HG02884 (cell line): ENCODE measurements around the gene CKS1B.

Experiments
- ATAC-seq: cut with Tn5 transposase; IDR thresholded peaks from one replicate; pipeline ENCODE4 v1.9.1; 2021; ENCODE audit warnings: mild to moderate bottlenecking, moderate library complexity; ENCODE audit not compliant: unreplicated experiment

Gene CKS1B

GRCh38 chr1:154945160-154945961 is 29.1 kb upstream of the CKS1B start:
- ATAC-seq: no peak

- no peak for ATAC-seq
These were observed 28.3 kb upstream of the CKS1B start for GRCh38 chr1:154945962-154946850.

DNA sequence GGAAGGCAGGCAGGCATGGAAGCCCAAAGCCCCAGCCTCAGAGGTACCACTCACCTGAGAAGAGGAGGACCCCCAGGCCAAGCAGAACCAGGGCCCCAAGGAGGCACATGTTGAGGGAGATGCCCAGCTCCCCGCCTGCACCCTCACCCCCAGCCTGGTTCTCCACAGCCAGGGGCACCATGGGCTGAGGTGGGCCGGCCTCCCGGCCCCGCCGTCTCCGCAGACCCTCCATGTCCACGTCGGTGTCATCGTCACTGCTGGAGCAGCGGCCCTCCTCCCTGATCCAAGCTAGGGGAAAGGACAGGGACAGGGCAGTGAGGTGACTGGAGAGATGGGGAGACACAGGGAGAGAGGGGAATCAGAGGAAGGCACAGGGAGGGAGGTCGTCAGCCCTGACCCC is 26.4 kb upstream of the CKS1B start:
- no peak for ATAC-seq

DNA sequence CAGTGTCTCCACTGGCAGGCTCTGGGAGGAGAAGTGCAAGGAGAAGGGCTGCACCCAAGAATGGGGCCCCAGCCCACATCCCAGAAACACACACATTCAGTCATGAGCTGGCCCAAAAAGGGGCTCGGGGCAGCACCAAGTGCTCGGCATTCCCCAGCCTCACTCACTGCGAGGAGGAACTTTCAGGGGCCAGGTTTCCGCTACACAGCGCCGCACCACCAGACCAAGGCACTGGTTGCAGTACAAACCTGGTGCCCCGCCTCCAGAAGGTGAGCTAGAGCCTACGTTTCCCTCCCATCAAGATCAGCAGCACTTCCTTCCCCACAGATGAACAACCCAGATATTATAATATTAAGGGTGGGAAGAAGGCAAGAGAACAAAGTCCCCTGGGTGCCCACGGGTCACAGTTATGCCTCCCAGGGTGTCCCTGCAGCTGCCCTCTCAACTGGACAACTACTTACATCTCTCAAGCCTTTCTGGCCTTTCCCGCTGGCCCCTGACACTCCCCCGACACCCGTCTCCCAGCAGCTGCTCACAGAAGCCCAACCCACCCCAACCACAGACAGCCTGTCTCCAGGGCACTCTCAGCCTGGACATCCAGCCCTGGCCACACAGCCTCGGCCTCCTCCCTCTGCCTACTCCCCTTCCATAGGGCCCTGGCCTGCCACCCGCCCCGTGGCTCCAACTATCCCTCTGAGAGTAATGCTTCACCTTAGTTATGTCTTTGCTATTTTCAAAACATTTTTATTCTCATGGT is 22.4 kb upstream of the CKS1B start:
- no peak for ATAC-seq

DNA sequence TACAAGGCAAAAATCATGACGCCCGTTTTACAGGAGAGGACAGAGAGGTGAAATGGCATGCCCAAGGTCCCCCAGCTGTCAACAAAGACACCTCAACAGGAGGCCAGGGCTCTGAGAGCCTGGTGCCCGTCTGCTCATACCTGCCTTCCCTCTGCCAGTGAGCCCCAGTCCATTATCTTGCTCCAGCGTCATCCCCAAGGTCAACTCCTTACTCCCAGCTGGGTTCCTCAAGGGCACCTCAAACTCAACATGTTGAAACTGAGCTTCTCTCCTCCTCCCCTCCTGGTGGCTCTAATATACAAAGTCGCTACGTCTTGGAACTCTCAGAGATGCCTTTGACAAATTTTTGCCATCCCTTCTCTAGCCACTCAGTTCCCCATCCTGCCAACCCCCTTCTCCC is 21.8 kb upstream of the CKS1B start:
- ATAC-seq: no peak

GRCh38 chr1:154953611-154954038 is 20.9 kb upstream of the CKS1B start:
- no peak for ATAC-seq

DNA sequence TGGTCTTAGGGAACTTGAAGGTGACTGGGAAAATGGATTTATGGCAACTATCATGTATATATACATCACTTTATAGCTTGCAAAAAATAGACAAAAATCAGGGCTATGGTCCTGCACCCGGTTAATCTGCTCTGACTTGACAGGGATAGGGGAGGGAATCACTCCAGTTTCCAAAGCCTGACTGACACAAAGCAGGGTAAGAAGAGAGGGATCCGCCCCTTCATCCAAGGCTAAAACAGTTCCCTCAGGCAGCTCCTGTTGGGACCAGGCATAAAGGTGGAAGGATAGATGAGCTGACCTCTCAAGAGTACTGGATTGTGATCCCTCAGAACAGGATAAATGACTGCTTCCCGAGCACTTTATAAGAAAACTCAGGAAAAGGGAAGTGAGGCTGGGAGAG is 19.9 kb upstream of the CKS1B start:
- no peak for ATAC-seq

DNA sequence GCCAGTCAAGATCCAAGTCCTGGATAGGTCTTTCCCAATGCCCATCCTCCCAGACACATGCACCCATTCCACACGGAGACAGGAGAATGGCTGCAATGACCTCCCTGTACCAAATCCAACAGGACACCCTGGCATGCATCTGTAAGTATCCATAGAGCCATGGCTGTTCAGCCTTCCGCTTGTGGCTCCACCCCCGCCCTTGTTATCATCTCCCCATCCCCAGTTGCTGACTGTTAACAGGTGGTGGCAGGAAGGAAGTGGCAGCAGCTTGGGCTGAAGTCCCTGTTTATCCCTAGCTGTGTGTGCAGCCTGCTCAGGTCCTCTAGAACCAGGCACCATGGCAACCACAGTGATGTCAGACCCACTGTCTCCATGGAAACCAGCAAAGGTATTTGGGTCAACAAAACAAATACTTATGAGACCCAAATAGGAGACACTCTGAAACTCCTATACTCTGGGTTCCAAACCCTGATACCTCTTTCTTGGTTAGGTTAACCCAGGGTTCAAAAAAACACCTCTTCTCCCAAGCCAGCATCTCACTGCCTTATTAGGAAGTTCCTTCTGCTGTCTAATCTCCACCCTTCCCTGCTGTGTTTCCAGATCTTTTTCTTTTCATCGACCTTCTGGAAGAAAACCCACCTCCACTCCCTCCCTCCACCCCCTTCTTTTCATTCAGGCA is 19.3 kb upstream of the CKS1B start:
- peak; percentile 29 for ATAC-seq

DNA sequence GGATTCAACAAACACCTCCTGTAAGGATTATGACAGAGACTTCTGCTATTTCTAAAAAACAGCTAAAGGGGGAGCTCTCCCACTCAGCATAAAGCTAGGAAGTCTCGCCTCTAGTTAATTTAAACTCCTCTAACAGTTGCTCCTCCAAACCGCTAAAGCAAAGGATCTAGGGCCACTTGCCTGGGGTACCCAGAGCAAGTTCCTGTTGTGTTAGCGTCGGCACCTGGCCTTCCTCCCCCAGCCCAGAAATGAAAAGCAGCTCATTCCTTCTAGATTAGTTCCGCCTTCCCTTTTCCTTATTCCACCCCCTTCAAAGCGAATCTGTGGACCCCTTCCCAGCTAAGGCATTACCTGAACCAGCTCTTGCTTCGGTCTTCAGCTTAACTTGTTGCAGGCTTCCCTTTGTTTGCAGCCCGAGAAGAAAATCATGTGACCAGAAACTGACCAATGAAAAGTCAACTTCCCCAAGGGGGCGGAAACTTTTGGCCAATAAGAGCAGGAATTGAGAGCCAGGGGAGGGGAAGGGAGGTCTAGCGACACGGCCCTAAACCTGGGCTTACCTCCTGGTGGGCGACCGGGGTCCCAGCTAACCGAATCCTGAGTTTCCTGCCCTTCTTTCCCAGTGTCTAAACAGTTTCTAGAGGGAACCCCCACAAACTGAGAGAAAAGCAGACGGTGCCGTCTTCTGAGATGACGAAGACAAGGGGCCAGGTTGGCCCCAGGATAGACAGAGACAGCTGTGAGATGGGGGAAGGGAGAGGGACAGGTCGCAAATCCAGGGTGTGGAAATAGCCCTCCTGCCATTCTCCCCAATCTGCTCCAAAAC is 18.6 kb upstream of the CKS1B start, which contains the start of gene PBXIP1:
PBXIP1 (minus strand) TSS at position 382 of the 826 bp plus-strand sequence. CDS start 2,378 bp downstream, outside the sequence.
- peak; percentile 56 for ATAC-seq

DNA sequence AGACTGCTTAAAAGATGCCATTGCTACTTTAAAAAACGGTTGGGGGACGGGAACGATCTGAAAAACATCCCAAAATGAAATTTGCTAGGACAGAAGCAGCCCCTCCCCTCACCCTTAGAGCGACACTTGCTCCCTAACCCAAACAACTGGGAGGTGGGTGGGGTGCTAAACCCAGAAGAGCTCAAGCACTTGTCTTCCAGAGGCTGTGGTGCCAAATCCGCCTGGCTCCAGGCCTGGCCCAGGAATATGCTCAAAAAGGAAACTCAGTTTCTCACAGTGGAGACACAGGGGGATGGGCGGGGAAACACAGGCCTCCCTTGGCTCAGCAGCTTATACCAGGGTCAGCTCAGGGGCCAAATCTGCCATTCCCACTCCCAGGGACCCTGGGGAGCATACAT is 17.9 kb upstream of the CKS1B start:
- no peak for ATAC-seq

GRCh38 chr1:154957091-154957657 is 17.3 kb upstream of the CKS1B start:
- no peak for ATAC-seq

GRCh38 chr1:154958036-154958435 is 16.4 kb upstream of the CKS1B start:
- no peak for ATAC-seq

DNA sequence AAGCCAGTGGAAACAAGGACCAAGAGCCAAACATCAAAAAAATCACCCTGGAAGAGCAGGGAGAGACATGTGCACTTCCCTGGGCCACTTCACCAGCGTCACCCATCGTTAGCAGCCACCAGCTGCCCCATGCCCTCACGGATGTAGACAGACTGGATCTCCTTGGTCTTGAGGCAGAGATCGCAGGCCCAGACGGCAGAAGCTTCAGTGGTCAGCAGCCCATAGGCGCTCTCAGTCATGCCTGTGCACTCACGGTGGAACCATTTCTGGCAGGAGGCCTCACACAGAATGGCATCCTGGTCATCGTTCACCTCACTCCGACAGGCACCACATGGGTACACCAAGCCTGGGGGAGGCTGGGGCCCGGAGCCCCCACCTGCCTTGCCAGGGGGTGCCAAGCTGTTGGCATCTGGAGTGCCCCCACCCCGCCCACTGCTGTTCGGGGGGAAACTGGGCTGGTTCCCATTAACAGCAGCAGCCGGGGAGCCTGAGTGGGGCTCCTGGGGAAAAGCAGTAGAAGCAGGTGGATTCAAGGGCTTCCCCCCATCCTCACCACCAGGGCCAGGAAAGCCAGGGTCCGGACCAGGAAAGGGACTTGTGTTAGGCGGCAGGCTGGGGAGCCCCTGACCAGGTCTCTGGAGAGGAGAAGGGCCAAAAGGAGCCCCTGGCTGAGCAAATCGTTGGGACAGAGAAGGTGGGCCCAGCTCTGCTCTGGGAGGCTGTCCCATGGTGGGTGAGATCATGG is 15.6 kb upstream of the CKS1B start:
- no peak for ATAC-seq

- ATAC-seq: no peak
These were observed 15.1 kb upstream of the CKS1B start for GRCh38 chr1:154959426-154959780.

DNA sequence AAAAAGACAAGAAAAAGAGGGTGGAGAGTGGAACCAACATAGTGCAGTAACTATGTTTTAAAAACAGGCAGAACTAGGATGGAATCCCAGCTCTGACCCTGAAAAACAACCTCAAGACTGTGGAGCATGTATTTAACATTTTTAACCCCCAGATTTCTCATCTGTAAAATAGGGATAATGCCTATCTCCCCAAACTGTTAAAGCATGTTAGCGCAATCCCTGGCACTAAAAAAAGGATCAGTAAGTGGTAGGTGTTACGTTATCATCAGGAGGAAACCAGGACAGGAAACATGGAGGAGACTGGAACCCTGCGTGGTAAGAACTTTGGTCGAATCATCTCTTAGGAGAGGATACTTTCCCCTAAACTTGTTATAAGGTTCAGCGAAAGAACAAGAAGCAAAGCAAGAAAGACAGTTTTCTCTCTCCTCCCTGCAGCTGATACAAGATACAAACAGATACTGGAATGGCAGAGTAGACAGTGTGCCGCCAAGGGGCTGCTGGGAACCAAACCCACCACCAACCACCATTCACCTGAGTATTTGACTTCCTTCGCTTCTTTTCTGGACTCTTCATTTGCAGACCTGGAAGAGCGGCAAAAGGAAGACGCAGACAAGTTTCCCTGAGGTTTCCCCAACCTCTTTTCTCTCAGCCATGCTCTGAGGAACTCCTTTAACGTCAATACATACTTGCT is 13.9 kb upstream of the CKS1B start:
- ATAC-seq: no peak

DNA sequence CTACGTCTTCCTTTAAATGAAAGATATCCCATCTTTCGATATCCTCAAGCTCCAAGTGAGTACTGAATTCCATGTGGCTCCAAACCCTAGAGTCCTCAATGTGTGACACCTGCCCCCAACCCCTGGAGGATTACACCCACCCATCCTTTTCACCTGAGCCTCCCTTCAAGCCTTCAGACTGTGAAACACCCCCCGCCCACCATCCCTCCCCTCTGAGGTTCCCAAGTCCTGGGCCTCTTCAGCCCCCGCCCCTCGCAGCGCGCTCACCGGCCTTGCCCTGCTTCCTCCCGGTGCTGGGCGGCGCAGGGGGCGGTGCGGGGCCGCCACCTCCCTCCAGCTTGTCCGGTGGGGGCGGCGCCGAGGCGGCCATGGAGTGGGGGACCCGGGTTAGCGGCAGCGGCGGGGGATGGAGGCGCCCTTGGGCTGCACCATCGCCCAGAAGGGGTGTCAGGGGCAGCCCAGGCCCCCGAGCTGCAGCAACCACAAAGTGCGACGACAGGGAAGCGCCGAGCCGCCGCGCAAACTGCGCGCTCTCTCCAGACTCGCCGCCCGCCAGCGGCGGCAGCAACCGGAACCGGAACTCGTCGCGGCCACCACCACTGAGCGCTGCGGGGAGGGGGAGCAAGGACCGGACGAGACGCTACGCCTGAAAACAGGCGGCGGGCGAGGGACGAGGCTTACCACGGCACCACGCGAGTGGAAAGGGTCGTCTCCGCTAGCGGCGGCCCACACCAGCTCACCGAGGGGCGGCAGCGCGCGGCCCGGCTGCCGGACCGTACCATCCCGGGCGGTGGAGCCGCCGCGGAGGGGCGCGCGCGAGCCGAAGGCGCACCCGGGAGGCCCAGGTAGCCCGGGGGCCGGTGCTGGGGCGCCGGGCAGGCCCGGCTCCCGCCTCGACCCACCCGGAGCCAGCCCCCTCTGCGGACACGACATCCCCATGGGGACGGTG is 13.0 kb upstream of the CKS1B start, which contains the start of gene PYGO2:
PYGO2 (minus strand) TSS at position 576 of the 949 bp plus-strand sequence; CDS start at position 370, 206 bp downstream.
- ATAC-seq: peak; percentile 72
